GM21723 (cell line): ENCODE results near the gene NOC2L.
"Not testable (repeated sequence)": the region's sequence is repeated elsewhere in the genome, so short reads cannot be mapped to it uniquely, and the experiment has no call there.

Experiments used
- ATAC-seq: cut with Tn5 transposase; IDR thresholded peaks from one replicate; pipeline ENCODE4 v1.9.1; 2021; ENCODE audit warnings: mild to moderate bottlenecking, moderate library complexity; ENCODE audit not compliant: unreplicated experiment

Gene NOC2L

DNA sequence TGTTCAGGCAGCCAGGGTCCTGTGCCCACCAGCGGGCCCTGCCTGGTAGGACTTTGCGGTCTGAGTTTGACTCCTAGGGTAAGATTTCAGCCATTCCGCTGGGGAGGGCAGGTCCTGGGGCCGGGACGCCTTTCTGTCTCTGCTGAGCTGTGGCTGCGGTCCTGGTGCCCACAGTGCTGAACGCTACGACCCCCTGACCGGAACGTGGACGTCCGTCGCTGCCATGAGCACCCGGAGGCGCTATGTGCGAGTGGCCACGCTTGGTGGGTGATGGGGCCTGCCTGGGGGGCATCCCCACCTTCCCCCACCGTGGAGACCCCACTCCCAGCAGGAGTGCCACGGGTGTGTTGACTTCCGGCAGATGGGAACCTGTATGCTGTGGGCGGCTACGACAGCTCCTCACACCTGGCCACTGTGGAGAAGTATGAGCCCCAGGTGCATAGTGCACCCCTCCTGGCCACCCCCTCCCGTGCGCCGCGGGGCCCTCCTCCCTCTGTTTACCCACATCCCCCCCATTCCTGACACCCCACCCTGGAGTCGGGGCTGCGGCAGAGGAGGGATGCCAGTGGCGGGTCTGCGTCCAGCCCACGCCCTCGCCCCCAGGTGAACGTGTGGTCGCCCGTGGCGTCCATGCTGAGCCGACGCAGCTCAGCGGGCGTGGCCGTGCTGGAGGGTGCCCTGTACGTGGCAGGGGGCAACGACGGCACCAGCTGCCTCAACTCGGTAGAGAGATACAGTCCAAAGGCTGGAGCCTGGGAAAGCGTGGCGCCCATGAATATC lies 4.9 kb upstream of the NOC2L start:
- ATAC-seq, result no peak

DNA sequence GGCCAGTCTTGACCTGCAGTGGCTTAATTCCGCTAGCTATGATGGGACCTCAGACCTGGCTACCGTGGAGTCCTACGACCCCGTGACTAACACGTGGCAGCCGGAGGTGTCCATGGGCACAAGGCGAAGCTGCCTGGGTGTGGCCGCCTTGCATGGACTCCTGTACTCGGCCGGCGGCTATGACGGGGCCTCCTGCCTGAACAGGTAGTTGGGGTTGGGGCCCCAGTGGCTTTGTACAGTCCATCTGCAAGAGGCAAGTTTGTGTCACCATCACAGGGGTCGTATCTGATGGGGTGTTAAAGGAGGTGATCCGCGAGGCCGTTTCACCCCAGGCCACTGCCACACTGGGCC lies 4.2 kb upstream of the NOC2L start:
- ATAC-seq, result no peak

DNA sequence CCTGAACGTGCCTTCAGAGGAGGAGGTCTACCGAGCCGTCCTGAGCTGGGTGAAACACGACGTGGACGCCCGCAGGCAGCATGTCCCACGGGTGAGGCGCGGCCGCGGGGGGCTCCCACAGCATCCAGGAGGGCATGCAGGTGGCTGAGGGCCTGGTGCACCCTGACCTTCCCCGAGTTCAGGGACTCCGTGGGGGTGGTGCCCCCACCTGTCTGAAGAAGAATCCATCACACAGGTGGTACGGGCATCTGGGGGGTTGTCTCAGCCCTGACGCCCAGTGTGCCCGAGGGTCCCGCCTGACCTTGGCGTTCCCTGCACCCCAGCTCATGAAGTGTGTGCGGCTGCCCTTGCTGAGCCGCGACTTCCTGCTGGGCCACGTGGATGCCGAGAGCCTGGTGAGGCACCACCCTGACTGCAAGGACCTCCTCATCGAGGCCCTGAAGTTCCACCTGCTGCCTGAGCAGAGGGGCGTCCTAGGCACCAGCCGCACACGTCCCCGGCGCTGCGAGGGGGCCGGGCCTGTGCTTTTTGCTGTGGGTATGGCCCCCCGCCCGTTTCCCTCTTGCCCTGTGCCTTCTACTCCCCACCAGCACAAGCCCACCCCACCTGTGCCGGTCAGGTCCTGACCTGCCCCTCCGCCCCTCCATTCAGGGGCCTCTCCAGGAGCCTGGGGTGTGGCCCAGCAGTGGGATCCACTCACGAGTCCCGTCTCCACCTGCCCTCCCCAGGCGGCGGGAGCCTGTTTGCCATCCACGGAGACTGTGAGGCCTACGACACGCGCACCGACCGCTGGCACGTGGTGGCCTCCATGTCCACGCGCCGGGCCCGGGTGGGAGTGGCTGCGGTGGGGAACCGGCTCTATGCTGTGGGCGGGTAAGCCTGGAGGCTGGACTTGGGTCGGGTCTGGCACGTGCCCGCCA lies 3.6 kb upstream of the NOC2L start:
- ATAC-seq, result no peak

DNA sequence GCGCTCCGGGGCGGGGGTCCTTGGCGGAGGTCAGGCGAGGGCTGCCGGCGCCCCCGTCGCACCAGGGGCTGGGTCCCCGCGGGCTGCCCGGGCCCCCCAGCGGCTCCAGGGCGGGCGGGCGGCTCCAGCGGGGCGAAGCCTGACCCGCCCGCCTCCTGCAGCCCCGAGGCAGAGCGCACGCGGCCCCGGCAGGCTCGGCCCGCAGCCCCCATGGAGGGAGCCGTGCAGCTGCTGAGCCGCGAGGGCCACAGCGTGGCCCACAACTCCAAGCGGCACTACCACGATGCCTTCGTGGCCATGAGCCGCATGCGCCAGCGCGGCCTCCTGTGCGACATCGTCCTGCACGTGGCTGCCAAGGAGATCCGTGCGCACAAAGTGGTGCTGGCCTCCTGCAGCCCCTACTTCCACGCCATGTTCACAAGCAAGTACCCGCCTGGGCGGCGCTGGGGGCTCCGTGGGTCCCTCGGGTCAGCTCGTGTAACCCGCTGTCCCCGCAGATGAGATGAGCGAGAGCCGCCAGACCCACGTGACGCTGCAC lies 2.1 kb upstream of the NOC2L start:
- ATAC-seq, result no peak

DNA sequence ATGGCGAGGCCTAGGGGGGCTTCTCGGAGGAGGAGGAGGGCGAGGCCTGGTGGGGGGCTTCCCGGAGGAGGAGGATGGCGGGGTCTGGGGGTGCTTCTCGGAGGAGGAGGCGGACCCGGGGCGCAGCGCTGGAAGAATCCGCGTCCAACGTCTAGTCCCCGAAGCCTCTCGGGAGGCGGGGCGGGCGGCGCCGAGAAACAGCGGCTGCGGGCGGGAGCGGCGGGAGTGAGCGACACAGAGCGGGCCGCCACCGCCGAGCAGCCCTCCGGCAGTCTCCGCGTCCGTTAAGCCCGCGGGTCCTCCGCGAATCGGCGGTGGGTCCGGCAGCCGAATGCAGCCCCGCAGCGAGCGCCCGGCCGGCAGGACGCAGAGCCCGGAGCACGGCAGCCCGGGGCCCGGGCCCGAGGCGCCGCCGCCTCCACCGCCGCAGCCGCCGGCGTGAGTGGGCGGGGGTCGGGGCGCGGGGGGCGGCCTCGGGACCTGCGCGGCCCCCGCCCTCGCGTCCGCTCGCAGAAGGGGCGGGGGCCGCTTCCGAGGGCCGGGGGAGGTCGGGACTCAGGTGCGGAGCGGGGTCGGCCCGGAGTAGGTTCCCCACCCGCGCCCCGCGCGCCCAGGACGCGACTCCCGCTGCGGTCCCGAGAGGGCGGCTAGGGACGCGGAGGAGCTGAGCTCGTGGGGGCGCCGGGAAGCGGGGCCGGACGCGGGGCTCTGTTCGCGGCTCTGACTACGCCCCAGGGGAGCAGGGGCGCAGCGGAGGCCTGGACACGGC lies 1.5 kb upstream of the NOC2L start, which contains the start of gene KLHL17:
Gene KLHL17 (plus strand): TSS at position 222 of the 769 bp plus-strand sequence. CDS start 110 bp downstream, at position 332.
- peak; percentile 49 for ATAC-seq

DNA sequence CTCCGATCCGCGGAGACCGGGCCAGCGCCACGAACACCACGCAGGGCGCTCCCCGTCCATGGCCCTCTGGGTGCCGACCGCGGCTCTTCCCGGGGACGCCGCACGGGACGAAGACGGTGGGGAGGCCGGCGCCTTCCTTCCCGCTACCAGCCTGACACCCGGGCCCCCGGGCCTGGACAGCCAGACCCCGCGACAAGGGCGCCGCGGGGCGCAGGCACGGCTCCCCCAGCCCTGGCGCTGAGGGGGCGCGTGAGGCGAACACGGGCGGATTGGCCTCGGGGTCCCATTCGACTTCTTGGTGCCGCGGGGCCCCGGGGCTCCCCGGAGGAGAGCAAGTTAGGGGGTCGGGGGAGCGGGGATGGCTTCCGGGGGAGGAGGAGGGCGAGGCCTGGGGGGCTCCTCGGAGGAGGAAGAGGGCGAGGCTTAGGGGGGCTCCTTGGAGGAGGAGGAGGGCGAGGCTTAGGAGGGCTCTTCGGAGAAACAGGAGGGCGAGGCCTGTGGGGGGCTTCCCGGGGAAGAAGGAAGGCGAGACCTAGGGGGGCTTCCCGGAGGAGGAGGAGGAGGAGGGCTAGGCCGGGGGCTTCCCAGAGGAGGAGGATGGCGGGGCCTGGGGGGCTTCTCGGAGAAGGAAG lies 791 bp upstream of the NOC2L start:
- no peak for ATAC-seq

DNA sequence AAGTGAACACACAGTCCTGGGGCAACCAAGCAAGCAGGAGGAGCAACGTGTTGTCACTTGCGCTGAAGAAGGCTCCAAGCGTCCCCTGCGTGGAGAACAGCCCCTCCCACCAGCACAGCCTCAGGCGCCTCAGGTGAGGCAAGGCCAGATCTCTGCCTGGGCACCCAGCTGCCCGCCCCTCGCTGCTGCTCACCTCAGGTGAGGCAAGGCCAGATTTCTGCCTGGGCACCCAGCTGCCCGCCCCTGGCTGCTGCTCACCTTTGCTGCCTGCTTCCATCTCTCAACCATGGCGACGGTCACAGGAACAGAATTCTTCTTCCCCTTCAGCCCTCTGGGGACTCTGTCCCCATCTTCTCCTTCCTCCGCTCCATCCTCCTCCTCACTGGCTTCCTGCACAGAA lies 2.4 kb downstream of the NOC2L start:
- ATAC-seq, result no peak

DNA sequence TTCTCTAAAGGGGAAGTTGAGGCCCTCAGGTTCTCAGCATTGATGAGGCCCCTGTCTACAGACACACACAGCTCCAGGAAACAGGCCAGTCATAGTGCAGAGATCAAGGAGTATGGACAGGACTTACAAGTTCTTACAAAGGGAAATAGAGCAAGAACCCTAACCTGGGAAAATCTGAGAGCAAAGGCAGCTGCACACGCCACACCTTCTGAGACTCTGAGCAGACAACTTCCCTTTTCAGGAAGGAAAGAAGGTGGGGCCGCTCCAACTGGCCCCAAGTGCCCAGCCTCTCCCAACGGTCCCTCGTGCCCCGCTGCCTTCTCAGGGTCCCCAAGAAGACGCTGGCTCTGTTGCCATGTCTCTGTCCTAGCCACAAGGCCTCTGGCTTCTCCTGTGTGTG lies 3.6 kb downstream of the NOC2L start:
- no peak for ATAC-seq

DNA sequence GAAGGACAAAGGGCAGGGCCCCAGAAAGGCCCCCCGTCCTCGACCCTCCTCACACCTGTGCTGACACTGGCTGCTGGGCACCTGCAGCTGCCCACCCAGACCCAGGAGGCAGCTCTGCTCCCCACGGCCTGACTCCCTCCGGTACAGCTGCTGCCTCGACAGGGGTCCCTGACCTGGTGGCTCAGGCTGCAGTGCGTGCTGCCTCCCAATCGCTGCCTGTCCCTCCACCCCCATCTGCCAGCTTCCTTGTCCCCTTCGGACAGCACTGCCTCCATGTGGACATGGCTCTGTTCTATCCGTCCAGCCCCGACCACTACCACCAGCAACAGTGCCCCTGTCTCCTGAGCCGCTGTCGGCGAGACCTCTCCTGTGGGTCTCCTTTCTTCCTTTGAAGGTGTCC lies 4.1 kb downstream of the NOC2L start:
- no peak for ATAC-seq

DNA sequence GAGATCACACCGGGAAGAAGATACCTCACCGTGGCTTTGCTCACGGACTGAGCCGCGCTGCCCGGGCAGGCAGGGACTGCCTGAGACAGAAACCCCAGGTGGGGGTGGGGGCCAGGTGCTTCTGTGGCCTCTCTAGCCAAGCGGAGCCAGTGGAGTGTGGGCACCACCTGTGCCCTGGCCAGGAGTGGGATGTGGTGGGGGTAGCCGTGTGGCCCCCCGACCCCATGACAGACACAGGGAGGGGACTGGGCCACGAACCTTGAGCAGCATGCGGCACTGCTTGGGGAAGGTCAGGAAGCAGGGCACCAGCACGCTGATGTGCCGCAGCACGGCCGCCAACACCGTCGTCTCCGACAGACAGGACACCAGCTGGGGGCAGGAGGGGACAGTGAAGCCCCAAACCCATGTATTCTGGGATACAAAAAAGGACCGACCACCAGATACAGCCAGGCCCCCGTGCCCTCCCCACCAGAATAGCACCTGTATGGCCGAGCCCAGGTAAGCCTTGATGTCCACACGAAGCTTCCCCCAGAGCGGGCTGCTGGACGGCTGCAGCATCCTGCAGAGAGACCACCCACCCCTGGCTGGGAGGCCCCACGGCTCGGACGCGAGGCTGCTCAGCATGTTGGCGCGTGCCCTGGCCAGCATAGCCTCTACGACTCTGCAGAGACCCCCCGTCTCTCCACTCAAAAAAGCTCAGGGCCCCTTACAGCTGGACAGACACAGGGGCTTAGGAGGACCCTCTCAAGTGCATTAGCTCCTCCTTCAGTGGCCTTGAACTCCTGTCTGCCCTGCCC lies 5.3 kb downstream of the NOC2L start:
- no peak for ATAC-seq

DNA sequence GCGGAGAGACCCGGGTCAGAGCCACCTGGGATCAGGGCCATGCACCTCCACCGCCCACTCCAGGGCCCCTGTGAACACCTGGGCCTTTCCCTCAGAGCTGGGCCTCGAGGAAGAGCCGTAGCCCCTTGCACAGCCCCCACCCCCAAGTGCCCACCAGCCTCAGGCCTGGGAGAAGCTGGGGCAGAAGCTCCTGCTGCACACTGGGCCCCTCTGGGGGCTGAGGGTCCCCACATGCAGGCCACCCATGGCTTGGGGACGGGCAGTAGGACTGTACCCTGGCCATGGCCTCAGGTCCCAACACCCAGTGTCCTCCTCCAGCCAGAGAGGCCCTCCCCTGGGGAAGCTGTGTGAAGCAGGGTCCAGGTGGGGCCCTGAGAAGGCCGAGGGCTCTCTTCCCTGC lies 6.5 kb downstream of the NOC2L start:
- ATAC-seq, result no peak

DNA sequence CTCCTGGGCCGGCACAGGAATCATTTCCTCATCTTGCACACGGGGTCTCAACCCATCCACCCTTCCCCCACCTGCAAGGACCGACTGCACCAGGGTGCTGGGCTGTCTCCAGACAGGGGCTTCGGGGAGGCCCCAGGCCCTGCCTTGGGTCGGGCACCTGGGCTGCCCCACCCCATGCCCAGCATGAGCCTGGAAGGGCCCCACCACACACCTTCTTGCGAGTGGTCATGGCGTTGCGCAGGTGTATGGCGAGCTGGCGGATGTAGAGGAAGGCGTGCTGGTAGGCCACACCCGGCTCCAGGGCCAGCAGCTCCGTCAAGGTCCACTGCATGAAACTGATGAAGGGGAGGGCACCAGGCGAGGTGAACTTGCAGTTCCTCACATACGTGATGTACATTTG lies 6.9 kb downstream of the NOC2L start:
- no peak for ATAC-seq

DNA sequence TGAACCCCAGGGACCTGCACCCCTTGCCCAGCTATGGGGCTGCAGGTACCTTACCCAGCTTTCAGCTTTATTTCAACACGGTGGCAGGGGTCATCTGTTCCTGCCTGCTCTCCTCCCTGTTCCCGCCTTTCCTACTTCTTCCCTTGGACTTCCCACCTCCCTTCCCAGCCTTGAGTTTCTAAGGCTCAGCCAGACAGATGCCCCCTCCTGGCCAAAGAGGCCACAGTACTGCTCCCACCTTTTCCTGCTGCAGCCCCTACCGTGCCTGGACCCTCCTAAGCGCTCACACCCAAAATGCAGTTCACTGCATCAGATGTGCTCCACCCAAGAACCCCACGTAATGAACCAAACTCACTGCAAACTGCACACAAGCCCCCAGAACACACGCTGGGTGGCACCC lies 7.7 kb downstream of the NOC2L start:
- ATAC-seq, result no peak

DNA sequence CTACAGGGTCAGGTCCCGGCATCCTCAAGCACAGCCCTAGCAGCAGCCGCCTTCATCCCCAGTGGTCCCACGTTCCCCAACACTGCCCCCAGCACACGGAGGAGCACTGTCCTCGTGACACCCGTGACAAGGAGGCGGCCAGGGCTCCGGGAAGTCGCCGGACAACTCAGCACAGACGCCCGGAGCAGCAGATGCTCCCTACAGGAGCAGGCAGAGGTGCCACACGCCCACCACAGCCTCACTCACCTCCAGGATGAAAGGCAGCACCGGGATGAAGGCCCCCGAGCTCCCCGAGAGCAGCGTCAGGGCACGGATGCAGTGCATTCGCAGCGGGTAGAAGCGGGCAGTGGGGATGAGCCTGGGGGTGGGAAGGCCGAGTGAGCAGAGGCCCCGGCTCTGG lies 8.2 kb downstream of the NOC2L start:
- ATAC-seq, result no peak

DNA sequence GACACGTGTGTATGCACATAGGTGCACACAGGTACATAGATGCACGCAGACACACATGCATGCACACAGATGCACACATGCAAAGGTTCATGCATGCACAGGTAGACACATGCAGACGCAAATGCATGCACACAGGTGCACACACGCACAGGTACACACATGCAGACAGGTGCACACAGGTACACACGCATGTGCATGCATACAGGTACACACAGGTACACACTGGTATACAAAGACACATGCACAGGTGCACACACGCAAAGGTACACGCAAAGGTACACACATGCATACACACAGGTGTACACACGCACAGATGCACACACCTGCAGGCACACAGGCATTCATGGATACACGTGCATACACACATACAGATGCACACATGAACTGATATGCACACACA lies 8.8 kb downstream of the NOC2L start:
- no peak for ATAC-seq

DNA sequence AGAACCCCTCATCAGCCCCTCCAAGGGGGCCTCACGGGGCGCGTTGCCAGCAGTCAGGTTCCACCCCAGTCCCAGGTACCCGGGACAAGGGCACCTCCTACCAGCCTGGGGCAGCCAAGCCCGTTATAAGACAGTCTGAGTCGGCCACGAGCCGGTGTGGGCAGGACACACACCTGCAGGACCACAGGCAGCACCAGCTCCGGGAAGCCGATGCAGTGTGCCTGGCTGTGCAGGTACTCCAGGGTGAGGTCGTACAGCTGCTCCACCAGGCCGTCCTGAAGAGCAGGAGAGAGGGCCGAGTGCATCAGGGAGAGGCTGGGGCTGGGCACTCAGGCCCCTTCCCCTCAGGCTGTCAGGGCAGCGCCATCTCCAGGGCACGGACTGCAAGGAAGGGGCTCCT lies 11.1 kb downstream of the NOC2L start:
- ATAC-seq, result no peak

DNA sequence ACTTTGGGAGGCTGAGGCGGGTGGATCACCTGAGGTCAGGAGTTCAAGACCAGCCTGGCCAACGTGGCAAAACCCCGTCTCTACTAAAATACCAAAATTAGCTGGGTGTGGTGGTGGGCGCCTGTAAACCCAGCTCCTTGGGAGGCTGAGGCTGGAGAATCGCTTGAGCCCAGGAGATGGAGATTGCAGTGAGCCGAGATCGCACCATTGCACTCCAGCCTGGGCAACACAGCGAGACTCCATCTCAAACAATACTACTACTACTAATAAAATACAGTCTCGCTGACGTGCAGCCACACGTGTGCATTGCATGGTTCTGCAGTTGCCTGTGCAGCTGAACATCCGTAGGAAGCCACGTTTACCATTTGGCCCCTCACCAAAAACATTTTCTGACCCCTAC lies 12.2 kb downstream of the NOC2L start:
- ATAC-seq, result not testable (repeated sequence)

DNA sequence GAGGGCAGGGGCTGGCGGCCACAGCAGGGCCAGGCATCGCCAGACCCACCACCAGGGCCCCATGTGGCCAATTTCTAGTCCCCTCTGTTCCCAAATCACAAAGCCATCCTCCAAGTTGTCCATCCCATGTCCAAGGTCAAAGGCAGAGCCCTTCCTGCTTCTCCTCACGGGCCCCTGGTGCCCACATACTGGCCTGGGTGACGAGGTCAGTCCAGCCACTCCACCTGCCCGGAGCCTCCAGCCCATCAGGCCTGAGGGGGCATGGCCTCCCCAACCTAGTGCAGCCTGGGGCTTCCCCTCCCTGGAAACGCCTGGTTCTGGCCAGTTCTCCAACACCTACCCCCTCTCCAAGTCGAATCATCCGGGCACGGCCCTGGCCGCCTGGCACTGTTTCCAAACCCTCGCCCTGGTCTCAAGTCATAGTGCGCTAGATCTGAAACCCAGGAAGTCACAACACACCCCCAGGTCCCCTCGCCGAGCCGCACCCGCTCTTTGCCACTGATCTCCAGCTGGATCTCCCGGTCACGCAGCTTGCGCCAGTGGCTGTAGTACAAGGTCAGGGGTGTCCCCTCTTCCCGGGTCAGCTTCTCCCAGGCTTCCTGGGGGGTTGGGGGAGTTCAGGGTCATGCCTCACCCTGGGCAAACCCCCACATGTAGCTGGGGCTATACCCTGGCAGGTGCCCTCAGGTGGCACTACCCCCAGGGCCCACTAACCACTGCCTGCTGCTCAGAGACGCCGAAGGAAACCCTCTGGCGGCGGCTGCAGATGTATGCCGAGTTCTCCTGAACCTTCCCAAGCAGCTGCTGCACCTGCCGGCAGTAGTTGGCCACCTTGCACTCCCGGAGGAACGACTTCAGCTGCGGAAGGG lies 13.1 kb downstream of the NOC2L start:
- no peak for ATAC-seq
